ENCODE measurements around the gene EMILIN2.

DNA sequence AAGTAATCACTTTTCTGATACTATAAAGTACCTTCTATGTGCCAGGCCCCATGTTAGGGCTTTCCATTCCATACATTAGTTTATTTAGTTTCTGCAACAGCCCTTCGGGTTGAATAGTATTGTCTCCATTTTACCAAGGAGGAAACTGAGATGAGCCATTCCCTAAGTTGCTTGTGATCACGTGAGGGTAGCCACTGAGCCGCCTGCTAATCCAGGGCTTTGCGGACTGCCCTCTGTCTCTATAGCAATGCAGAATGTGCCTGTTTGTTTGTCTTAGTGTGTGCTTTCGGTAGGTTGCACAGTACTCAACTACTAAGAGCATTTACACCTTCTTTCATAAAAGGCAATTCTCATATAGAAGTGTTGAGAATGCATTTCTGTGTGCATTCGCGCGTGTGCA is 5.0 kb downstream of the EMILIN2 start:
- TF ChIP-seq MAZ (IDR thresholded peaks at IDR 0.05; ENCODE audit: borderline replicate concordance, low read depth, low read length), result no peak
- TF ChIP-seq CTCF (IDR thresholded peaks at IDR 0.05), result no peak
- TF ChIP-seq SREBF2 (IDR thresholded peaks at IDR 0.05), result no peak
- TF ChIP-seq ZFP36 (IDR thresholded peaks at IDR 0.05; ENCODE audit: borderline replicate concordance, partially characterized antibody), result no peak
